ENCODE measurements around the gene UCK2.

Gene UCK2

GRCh38 chr1:165947797-165948455 is 120.5 kb downstream of the UCK2 start:
- DNase-seq: no peak

- no peak for DNase-seq
Observed at GRCh38 chr1:165949335-165950130, 122.1 kb downstream of the UCK2 start.

DNA sequence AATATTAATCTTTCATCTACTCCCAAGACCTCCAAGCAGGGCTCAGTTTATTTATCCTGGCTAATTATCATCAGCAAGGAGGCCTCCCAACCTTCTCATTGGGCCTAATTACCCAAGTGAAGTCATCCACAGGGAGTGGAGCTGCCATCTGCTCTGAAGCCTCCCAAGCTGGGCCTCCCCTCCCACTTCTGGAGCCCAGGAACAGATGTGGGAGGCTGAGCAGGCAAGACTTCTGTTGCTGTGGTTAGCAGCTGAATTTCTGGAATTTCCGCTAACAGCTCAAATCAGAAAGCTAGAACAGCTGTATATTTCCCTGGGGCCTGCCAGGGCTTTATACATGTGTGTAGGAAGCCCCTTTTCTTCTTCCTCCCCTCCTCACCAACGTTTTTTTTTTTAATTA is 127.5 kb downstream of the UCK2 start:
- DNase-seq: no peak

GRCh38 chr1:165958306-165958705 is 130.9 kb downstream of the UCK2 start:
- DNase-seq: no peak

DNA sequence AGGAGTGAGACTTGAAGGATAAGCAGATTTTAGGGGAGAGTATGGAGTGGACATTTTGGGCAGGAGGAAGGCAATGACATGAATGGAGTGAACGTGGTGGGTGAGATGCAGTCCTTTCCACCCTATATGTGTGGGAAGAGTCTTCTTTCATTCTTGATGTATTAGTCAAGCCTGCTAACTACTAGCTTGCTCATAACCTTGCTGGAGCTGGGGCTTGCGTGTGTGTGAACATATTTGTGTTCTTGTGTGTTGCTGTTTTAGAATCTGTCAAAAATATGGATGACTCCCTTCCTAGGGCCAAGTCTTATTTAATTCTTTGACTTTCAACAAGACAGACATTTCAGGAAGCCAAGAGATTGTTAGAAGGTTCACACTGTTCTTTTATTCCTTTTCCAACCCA is 132.7 kb downstream of the UCK2 start:
- no peak for DNase-seq

DNA sequence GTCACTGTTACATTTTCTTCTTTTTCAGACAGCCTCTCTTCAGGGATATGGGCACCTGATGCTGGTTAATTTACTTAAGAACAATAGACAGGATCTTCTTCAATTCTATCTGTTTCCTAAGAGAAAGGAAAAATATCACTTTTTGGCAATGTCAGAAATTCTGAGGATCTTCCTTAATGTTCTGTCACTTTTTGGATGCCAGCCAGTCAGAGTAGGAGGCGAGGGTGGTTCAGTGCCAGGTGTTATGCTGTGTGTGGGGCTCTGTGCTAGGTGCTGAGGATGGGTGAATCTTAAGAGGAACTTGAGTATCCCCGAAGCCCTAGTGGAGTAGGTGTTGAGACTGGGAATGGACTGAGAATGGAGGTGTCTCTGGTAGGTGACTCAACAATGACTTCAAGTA is 133.5 kb downstream of the UCK2 start:
- no peak for DNase-seq

Data from DMS79 (cell line).